Measurements from ENCODE around the gene ZSCAN1. TPM values are rescaled to one million over a fixed set of nuclear protein-coding genes. Genes with fewer than 3 reads are reported as not detected.

Gene ZSCAN1
- total RNA-seq, 4 donors from 2014 or later: not detected

GRCh38 chr19:58014141-58014540, 19.7 kb upstream of the ZSCAN1 start:
- TF ChIP-seq POLR2A (IDR thresholded peaks at IDR 0.05) (no peak), CTCF (IDR thresholded peaks at IDR 0.05) (no peak)
- Histone ChIP-seq H3K36me3 (no peaks in the 10 kb centered on the region), H3K27me3 (no peaks in the 10 kb centered on the region), H3K4me3 (no peak overlapping the region), H3K27ac (no peak overlapping the region), H3K9me3 (peaks cover 0 to 22% (median 4%) of the 10 kb centered on the region in 4 donors), H3K4me1 (no peaks in the 10 kb centered on the region)
- no peak for DNase-seq

DNA sequence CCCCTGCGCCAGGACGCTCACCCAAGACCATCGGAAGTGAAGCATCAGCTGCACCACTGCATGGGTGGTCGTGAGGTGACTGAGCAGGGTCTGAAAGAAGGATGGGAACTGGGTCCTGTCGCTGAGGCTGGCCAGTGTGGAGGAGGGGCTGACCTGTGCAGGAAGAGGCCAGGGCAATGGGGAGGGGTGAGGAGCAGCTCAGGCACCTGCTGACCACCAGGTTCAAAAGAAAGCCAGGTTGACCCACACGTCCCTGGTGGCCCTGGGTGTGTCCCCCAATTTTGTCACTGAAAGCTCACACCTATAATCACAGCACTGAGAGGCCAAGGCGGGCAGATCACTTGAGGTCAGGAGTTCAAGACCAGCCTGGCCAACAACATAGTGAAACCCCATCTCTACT, 13.7 kb upstream of the ZSCAN1 start:
- DNase-seq: no peak
- no peak for TF ChIP-seq POLR2A (IDR thresholded peaks at IDR 0.05)
- no peak for TF ChIP-seq CTCF (IDR thresholded peaks at IDR 0.05)
- no peaks in the 10 kb centered on the region for H3K36me3 ChIP-seq
- H3K27me3 ChIP-seq: no peaks in the 10 kb centered on the region
- H3K4me1 ChIP-seq: no peaks in the 10 kb centered on the region
- H3K4me3 ChIP-seq: no peak overlapping the region
- H3K27ac ChIP-seq: no peak overlapping the region
- H3K9me3 ChIP-seq: peaks cover 0 to 6% (median 0%) of the 10 kb centered on the region in 4 donors

- no peaks in the 10 kb centered on the region for H3K4me1 ChIP-seq
- no peak overlapping the region for H3K4me3 ChIP-seq
- no peak overlapping the region for H3K27ac ChIP-seq
- no peaks in the 10 kb centered on the region for H3K36me3 ChIP-seq
- H3K27me3 ChIP-seq: no peaks in the 10 kb centered on the region
- DNase-seq: peak in 2 of 3 donors; percentile 25 to 71
- TF ChIP-seq CTCF (IDR thresholded peaks at IDR 0.05) (peak; percentile 12 to 63 (median 46)), POLR2A (IDR thresholded peaks at IDR 0.05) (no peak)
- peaks cover 0 to 6% (median 0%) of the 10 kb centered on the region in 4 donors for H3K9me3 ChIP-seq
Measured at GRCh38 chr19:58021541-58022282, 12.1 kb upstream of the ZSCAN1 start.

GRCh38 chr19:58022283-58022660, 11.6 kb upstream of the ZSCAN1 start:
- no peak overlapping the region for H3K27ac ChIP-seq
- H3K9me3 ChIP-seq: peaks cover 0 to 6% (median 0%) of the 10 kb centered on the region in 4 donors
- H3K4me1 ChIP-seq: no peaks in the 10 kb centered on the region
- no peaks in the 10 kb centered on the region for H3K27me3 ChIP-seq
- H3K4me3 ChIP-seq: no peak overlapping the region
- no peak for DNase-seq
- TF ChIP-seq POLR2A (IDR thresholded peaks at IDR 0.05) (no peak), CTCF (IDR thresholded peaks at IDR 0.05) (no peak)
- no peaks in the 10 kb centered on the region for H3K36me3 ChIP-seq

DNA sequence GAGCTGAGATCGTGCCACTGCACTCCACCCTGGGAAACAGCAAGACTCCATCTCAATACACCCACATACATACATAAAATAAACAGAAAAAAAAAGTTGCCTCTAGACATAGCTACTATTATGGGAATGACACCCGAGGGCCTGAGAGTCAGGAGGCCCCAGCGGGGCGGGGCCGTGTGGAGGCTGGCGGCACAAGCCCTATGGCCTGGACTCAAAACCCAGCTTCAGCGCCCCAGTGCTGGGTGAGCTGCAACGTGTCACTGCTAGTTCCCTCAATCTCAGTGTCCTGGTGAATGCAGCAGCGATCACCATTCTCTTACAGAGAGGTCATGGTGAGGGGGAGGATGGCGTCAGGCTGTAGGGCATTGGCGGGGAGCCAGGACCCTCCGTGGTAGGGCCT, 9.2 kb upstream of the ZSCAN1 start:
- Histone ChIP-seq H3K4me3 (no peak overlapping the region), H3K9me3 (peaks cover 0 to 6% (median 2%) of the 10 kb centered on the region in 4 donors), H3K36me3 (no peaks in the 10 kb centered on the region), H3K4me1 (no peaks in the 10 kb centered on the region), H3K27me3 (no peaks in the 10 kb centered on the region), H3K27ac (no peak overlapping the region)
- TF ChIP-seq POLR2A (IDR thresholded peaks at IDR 0.05) (no peak), CTCF (IDR thresholded peaks at IDR 0.05) (no peak)
- no peak for DNase-seq
